Effector memory CD4-positive, alpha-beta T cell (primary cell): ENCODE results near the gene BST2.

Experiments
- DNase-seq, 3 donors: peaks; one replicate each; pipeline ENCODE4 v3.0.0-alpha.2; 2020
- H3K27ac ChIP-seq: 2 replicates; pipeline ENCODE4 v1.7.0; 2013; ENCODE audit warnings: mild to moderate bottlenecking, low read length, moderate library complexity; ENCODE audit not compliant: insufficient read depth, poor library complexity, severe bottlenecking
- H3K27me3 ChIP-seq: replicated peaks from 2 replicates; pipeline ENCODE4 v1.7.0; 2013; ENCODE audit warnings: mild to moderate bottlenecking, low read length; ENCODE audit not compliant: insufficient read depth, control insufficient read depth, poor library complexity, severe bottlenecking
- H3K36me3 ChIP-seq: 2 replicates; pipeline ENCODE4 v1.7.0; 2013; ENCODE audit warnings: mild to moderate bottlenecking, low read length, moderate library complexity; ENCODE audit not compliant: control insufficient read depth, insufficient read depth
- H3K4me1 ChIP-seq: 2 replicates; pipeline ENCODE4 v1.7.0; 2013; ENCODE audit warnings: low read length, mild to moderate bottlenecking; ENCODE audit not compliant: control insufficient read depth, insufficient read depth, poor library complexity, severe bottlenecking
- H3K4me3 ChIP-seq: 2 replicates; pipeline ENCODE4 v1.7.0; 2013; ENCODE audit warnings: low read length, low read depth, mild to moderate bottlenecking; ENCODE audit not compliant: insufficient read depth, poor library complexity, severe bottlenecking
- H3K9me3 ChIP-seq: 2 replicates; pipeline ENCODE4 v1.7.0; 2013; ENCODE audit warnings: mild to moderate bottlenecking, low read length, moderate library complexity; ENCODE audit not compliant: control insufficient read depth

BST2 gene

DNA sequence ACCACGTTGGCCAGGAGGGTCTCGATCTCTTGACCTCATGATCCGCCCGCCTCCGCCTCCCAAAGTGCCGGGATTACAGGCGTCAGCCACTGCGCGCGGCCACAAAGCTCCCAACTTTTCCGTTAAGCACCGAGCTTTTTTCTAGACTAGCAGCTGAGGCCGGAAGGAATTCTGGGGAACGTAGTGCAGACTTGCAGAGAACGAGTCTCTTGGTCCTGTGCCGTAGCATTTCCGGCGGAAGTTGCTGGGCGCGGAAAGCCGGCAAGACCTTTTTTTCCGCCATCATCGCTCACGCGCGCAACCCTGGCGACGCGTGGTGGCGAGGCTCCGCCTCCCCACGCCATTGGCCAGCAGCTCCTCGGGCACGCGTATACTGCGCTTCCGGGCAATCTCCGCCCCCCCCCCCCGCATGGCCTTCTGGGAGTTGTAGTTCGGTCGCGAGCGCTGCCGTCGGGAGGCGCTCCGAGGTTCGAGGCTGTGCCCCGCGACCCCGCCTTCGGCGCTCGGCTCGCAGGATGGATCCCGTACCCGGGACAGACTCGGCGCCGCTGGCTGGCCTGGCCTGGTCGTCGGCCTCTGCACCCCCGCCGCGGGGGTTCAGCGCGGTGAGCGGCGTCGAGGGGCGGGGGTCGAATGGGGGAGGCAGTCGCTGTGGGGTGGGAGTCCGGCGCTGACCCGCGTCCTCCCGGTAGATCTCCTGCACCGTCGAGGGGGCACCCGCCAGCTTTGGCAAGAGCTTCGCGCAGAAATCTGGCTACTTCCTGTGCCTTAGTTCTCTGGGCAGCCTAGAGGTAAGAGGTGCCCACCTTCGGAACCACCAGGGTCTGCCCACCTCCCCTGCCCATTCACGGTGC, 14.4 kb upstream of the BST2 start, which contains the start of gene MVB12A:
TSS of gene MVB12A (plus strand) at position 427 of the 854 bp plus-strand sequence. CDS start at position 516, 89 bp downstream.
- peak within 1 kb of the TSS; percentile 77 for H3K4me3 ChIP-seq
- peak; percentile 90 to 93 (median 93) for DNase-seq
- H3K9me3 ChIP-seq: no peaks in the 10 kb centered on the region
- H3K27me3 ChIP-seq: no peaks in the 10 kb centered on the region
- peak within 1 kb of the TSS; percentile 64 for H3K27ac ChIP-seq
- H3K36me3 ChIP-seq: peaks cover 5% of the 10 kb centered on the region
- H3K4me1 ChIP-seq: peaks cover 12% of the 10 kb centered on the region

DNA sequence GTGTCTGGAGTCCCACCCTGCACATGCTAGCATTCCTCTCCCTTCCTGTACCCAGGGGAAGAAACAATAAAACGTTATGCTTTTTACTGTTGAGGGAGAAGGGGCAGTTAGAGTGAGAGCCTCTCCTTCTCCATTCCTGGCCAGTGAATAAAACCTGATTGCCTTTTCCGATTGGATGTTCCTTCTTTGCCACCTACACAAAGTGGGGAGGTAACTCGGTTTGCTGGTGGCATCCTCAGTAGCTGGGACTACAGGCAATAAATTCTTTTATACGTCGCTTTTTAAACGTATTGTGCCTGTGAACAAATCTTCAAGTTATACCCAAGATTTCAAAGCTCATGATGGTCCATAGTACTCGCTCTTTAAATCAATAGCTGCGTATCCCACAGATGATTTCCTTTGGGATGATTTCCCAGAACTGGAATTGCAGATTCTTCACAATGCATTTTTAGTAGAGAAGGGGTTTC, 13.8 kb upstream of the BST2 start:
- Histone ChIP-seq H3K36me3 (peaks cover 8% of the 10 kb centered on the region), H3K4me1 (peaks cover 12% of the 10 kb centered on the region), H3K4me3 (peak overlapping the region; percentile 77), H3K27ac (peak overlapping the region; percentile 64), H3K9me3 (no peaks in the 10 kb centered on the region), H3K27me3 (no peaks in the 10 kb centered on the region)
- DNase-seq: no peak

DNA sequence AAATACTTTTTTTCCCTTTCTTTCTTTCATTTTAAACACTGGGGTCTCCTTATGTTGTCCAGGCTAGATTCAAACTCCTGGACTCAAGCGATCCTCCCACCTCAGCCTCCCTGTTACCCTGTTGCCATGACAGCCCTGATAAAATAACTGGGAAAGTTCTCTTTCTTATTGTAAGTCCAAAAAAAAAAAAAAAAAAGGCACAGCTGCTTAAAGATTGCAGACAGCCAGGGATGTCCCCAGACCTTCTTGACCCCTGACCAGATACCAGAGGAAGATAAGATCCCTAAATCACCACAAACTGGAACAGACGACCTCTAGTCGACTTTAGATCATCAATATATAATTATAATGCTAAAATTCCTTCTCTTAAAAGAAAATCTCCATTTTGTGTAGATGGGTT, 13.3 kb upstream of the BST2 start:
- peaks cover 13% of the 10 kb centered on the region for H3K36me3 ChIP-seq
- no peak overlapping the region for H3K27ac ChIP-seq
- H3K27me3 ChIP-seq: no peaks in the 10 kb centered on the region
- DNase-seq: no peak
- no peaks in the 10 kb centered on the region for H3K9me3 ChIP-seq
- H3K4me1 ChIP-seq: peaks cover 12% of the 10 kb centered on the region
- H3K4me3 ChIP-seq: no peak overlapping the region

DNA sequence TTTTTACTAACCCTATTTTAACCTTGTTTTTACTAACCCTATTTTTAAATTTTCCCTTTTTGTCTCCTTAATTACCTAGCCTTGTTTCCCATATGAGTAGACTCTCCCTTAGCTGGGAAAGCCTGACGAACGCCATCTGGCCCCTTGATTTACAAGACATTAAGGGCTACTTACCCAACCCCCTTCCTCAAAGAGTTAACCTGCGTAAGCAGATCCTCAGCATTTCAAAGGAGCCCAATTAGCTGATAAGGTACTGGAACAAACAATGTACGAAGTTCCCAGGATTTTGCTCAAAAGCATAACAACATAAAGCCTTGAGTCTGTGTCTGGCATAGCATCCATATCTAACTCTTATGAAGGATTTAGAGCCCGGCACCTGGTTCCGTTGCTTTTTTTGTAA, 9.7 kb upstream of the BST2 start:
- H3K36me3 ChIP-seq: peaks cover 27% of the 10 kb centered on the region
- H3K27ac ChIP-seq: no peak overlapping the region
- DNase-seq: no peak
- no peak overlapping the region for H3K4me3 ChIP-seq
- H3K4me1 ChIP-seq: peaks cover 7% of the 10 kb centered on the region
- no peaks in the 10 kb centered on the region for H3K27me3 ChIP-seq
- no peaks in the 10 kb centered on the region for H3K9me3 ChIP-seq

DNA sequence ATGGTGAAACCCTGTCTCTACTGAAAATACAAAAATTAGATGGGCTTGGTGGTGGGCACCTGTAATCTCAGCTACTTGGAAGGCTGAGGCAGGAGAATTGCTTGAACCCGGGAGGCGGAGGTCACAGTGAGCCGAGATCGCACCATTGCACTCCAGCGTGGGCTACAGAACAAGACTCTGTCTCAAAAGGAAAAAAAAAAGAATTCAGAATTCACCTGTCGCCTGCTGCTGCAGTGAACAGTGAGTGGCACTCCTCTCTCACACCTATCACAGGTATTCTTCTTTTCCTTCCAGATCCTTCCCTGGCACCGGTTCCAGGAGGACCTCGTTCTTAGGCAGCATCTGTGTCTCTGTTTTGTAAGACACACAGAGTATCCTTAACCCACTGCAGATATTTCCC, 8.7 kb upstream of the BST2 start:
- Histone ChIP-seq H3K36me3 (peaks cover 27% of the 10 kb centered on the region), H3K27ac (no peak overlapping the region), H3K9me3 (no peaks in the 10 kb centered on the region), H3K4me1 (peaks cover 2% of the 10 kb centered on the region), H3K4me3 (no peak overlapping the region), H3K27me3 (no peaks in the 10 kb centered on the region)
- DNase-seq: no peak

DNA sequence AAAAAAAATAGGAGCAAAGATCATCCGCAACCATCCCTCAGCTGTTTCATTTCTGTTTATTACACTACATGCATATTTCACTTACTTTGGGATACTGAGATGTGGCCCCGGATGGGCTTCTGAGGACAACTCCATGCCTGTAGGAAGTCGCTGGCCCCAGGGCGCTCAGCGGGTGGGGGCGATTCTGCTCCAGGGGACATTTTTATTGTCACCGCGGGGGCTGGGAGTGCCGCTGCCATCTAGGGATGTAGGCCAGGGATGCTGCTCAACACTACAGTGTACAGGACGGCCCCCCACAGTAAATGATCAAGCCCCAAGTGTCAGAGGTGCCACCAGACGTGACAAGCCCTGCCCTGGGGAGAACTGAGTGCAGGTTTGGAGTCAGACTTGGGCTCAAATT, 6.4 kb upstream of the BST2 start:
- Histone ChIP-seq H3K27ac (no peak overlapping the region), H3K9me3 (no peaks in the 10 kb centered on the region), H3K4me3 (no peak overlapping the region), H3K36me3 (peaks cover 27% of the 10 kb centered on the region), H3K27me3 (no peaks in the 10 kb centered on the region), H3K4me1 (peaks cover 4% of the 10 kb centered on the region)
- DNase-seq: no peak

DNA sequence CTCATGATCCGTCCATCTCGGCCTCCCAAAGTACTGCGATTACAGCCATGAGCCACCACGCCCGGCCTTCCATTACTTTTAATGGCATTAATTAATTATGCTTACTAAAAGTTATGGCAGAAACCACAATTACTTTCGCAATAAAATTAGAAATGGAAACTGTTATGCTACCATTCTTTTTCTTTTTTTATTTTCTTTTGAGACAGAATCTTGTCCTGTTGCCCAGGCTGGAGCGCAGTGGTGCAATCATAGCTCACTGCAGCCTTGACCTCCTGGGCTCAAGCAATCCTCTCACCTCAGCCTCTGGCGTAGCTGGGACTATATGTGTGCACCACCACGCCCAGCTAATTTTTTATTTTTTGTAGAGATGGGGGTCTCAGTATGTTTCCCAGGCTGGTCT, 4.6 kb upstream of the BST2 start:
- DNase-seq: no peak
- H3K27ac ChIP-seq: no peak overlapping the region
- H3K27me3 ChIP-seq: no peaks in the 10 kb centered on the region
- H3K4me1 ChIP-seq: peaks cover 17% of the 10 kb centered on the region
- no peak overlapping the region for H3K4me3 ChIP-seq
- H3K9me3 ChIP-seq: no peaks in the 10 kb centered on the region
- H3K36me3 ChIP-seq: peaks cover 27% of the 10 kb centered on the region

DNA sequence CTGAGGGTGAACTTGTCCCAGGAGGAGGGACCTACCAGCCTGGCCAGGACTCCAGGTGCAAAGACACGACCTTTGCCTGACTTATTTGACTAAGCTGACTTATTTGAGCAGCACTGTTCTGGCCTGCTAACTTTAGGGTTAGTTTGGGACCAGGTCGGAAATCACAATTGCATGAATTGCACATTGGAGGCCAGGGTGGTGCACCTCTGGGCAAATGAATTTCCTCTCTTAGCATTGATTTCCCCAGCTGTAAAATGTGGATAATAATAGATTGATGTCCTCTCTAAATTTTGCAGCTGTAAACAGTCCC, 1.4 kb upstream of the BST2 start:
- peak overlapping the region; percentile 73 for H3K4me3 ChIP-seq
- DNase-seq: no peak
- H3K4me1 ChIP-seq: peaks cover 27% of the 10 kb centered on the region

DNA sequence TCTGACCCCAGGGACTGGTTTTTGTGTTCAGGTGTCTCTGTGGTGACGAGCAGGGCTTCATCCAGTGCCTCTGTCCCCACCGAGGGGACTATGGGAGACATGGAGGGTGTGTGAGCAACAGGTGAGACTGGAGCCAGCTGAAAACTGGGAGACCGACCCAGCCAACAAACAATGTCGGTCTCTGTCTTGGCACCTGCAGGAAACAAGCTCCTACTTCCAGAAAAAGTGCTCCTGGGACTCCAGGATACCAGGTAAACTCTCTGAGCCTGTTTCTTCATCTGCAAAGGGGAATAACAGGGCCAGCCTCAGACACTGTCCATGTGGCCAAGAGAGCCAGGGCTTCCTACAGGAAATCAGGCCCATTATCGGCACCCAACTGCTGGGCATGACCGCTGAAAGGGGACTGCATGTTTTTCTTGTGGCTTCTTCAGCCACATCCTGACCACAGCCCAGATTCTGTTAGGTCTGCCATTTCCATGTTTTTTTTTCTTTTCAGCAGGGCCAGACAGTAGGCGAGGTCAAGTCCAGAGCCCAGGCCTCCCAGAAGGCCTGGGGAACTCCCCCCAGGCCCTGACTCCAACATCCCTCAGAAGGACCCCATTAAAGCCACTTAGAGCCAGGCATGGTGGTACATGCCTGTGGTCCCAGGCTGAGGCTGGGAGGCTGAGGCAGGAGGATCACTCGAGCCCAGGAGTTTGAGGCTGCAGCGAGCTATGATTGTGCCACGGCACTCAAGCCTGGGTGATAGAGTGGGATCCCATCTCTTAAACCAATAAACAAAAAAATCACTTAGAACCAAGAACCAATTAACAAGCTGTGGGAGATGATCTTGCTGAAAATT, 836 bp upstream of the BST2 start:
- Histone ChIP-seq H3K27ac (peak overlapping the region; percentile 78), H3K4me1 (peaks cover 27% of the 10 kb centered on the region)
- no peak for DNase-seq

More for the DNA sequence above, 1.4 kb upstream of the BST2 start:
- Histone ChIP-seq H3K27ac (peak overlapping the region; percentile 78), H3K9me3 (no peaks in the 10 kb centered on the region), H3K27me3 (no peaks in the 10 kb centered on the region), H3K36me3 (peaks cover 5% of the 10 kb centered on the region)

More for the DNA sequence above, 836 bp upstream of the BST2 start:
- H3K36me3 ChIP-seq: peaks cover 4% of the 10 kb centered on the region
- no peaks in the 10 kb centered on the region for H3K9me3 ChIP-seq
- H3K27me3 ChIP-seq: no peaks in the 10 kb centered on the region
- peak overlapping the region; percentile 73 for H3K4me3 ChIP-seq
